ENCODE data around the gene RECQL.

DNA sequence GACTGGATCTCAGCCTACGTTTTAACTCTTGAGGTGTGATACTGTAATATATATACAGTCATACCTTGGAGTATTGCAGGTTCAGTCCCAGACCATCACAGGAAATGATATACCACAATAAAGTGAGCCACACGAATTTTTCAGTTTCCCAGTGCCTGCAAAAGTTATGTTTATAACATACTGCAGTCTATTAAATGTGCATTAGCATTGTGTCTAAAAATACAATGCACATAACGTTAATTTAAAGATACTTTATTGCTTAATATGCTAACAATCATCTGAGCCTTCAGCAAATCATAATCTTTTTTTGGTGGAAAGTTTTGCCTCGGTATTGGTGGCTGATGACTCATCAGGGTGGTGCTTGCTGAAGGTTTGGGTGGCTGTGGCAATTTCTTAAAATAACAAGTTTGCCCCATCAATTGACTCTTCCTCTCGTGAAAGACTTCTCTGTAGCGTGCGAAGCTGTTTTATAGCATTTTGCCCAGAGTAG lies 45.1 kb downstream of the RECQL start:
- TF ChIP-seq GTF2I (CRISPR knock-in tag; conservative IDR thresholded peaks at IDR 0.05), result no peak
- no peak for TF ChIP-seq ELF4 (CRISPR knock-in tag; IDR thresholded peaks at IDR 0.05; ENCODE audit: low read depth)
- no peak for TF ChIP-seq ZNF121 (CRISPR knock-in tag; IDR thresholded peaks at IDR 0.05)
- TF ChIP-seq, protein P1, sequence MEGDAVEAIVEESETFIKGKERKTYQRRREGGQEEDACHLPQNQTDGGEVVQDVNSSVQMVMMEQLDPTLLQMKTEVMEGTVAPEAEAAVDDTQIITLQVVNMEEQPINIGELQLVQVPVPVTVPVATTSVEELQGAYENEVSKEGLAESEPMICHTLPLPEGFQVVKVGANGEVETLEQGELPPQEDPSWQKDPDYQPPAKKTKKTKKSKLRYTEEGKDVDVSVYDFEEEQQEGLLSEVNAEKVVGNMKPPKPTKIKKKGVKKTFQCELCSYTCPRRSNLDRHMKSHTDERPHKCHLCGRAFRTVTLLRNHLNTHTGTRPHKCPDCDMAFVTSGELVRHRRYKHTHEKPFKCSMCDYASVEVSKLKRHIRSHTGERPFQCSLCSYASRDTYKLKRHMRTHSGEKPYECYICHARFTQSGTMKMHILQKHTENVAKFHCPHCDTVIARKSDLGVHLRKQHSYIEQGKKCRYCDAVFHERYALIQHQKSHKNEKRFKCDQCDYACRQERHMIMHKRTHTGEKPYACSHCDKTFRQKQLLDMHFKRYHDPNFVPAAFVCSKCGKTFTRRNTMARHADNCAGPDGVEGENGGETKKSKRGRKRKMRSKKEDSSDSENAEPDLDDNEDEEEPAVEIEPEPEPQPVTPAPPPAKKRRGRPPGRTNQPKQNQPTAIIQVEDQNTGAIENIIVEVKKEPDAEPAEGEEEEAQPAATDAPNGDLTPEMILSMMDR (IDR thresholded peaks at IDR 0.05), result no peak
- no peak for TF ChIP-seq SOX15 (CRISPR knock-in tag; IDR thresholded peaks at IDR 0.05)
